ENCODE data around the gene SPTBN5.

DNA sequence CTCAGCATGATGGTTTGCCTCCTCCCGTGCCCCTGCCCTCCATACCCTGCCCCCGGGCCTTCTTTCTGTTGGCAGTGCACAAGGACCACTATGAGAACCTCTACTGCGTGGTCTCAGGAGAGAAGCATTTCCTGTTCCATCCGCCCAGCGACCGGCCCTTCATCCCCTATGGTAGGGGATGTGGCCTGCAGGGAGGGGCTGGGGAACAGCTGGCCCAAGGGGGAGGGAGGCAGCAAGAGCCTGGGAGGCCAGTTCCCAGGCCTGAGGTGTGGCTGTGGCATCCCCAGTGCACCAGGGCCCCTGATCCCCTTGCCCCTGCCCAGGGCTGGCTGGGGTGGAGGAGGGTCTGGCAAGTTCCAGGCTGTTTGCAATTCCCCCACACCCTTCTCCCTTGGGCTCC is 57.8 kb downstream of the SPTBN5 start:
- TF ChIP-seq, protein P1, sequence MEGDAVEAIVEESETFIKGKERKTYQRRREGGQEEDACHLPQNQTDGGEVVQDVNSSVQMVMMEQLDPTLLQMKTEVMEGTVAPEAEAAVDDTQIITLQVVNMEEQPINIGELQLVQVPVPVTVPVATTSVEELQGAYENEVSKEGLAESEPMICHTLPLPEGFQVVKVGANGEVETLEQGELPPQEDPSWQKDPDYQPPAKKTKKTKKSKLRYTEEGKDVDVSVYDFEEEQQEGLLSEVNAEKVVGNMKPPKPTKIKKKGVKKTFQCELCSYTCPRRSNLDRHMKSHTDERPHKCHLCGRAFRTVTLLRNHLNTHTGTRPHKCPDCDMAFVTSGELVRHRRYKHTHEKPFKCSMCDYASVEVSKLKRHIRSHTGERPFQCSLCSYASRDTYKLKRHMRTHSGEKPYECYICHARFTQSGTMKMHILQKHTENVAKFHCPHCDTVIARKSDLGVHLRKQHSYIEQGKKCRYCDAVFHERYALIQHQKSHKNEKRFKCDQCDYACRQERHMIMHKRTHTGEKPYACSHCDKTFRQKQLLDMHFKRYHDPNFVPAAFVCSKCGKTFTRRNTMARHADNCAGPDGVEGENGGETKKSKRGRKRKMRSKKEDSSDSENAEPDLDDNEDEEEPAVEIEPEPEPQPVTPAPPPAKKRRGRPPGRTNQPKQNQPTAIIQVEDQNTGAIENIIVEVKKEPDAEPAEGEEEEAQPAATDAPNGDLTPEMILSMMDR (IDR thresholded peaks at IDR 0.05 in 2 of 3, conservative IDR thresholded peaks at IDR 0.05 in 1 of 3; ENCODE audit: borderline replicate concordance in 1 of 3, insufficient read depth in 1 of 3, low read depth in 2 of 3, low read length in 2 of 3), result no peak
- no peak for TF ChIP-seq POLR2A (IDR thresholded peaks at IDR 0.05; ENCODE audit: borderline replicate concordance, extremely low read depth, insufficient read depth, insufficient read length)

Measured in HCT116 (cell line).